Prostate gland (tissue), 2 donors: ENCODE data around the gene ZNRF3.
"Not testable (repeated sequence)": the region's sequence is repeated elsewhere in the genome, so short reads cannot be mapped to it uniquely, and the experiment has no call there.

Experiments
- CTCF ChIP-seq, 4 experiments: fragments of 200-600 bp in 2 of 4; fragments of 450-650 bp in 2 of 4; sonication (generic) in 2 of 4; IDR thresholded peaks; 1 replicate in 3 of 4; 2 replicates in 1 of 4; pipeline ENCODE4 v1.5.1; 2016 to 2019; ENCODE audit warnings: antibody characterized with exemption in 4 of 4, mild to moderate bottlenecking in 2 of 4, moderate library complexity in 2 of 4
- POLR2A ChIP-seq: fragments of 450-650 bp; IDR thresholded peaks from one replicate; pipeline ENCODE4 v1.6.1; 2016; ENCODE audit warnings: antibody characterized with exemption, mild to moderate bottlenecking
- POLR2AphosphoS5 ChIP-seq: sonication (generic); formaldehyde crosslinking; IDR thresholded peaks from one replicate; pipeline ENCODE4 v1.6.1; 2017; ENCODE audit warnings: antibody characterized with exemption

DNA sequence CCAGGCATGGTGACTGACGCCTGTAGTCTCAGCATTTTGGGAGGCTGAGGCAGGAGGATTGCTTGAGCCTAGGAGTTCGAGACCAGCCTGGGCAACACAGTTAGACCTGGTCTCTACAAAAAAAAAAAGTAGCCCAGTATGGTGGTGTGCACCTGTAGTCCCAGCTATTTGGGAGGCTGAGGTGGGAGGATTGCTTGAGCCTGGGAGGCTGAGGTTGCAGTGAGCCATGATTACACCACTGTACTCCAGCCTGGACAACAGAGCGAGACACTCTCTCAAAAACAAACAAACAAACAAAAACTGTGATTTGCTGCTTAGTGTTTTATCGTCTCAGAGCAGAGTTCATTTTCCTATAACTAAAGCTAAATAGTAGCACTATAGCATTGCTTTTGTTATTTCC is 3.3 kb downstream of the ZNRF3 start:
- TF ChIP-seq CTCF (IDR thresholded peaks at IDR 0.05); POLR2A; POLR2AphosphoS5: not testable (repeated sequence)
